Gastroesophageal sphincter (tissue), 4 donors: ENCODE measurements around the gene ADIRF. TPM values are rescaled to one million over a fixed set of nuclear protein-coding genes. Genes with fewer than 3 reads are reported as not detected.
"Not testable (repeated sequence)": the region's sequence is repeated elsewhere in the genome, so short reads cannot be mapped to it uniquely, and the experiment has no call there.

Experiments
- ATAC-seq: fragments of 150-250 bp; one replicate; pipeline ENCODE4 v1.9.1; 2016; ENCODE audit warnings: mild to moderate bottlenecking, moderate library complexity
- H3K27ac ChIP-seq, 4 donors: fragments of 200-600 bp; sonication (generic) in 3 of 4; 1 replicate in 3 of 4; 2 replicates in 1 of 4; pipeline ENCODE4 v1.5.1; 2016 to 2019
- H3K27me3 ChIP-seq: fragments of 200-600 bp; sonication (generic); one replicate; pipeline ENCODE4 v1.5.1; 2019
- H3K36me3 ChIP-seq, 2 donors: fragments of 200-600 bp; sonication (generic); one replicate each; pipeline ENCODE4 v1.5.1; 2019; ENCODE audit warnings: control low read depth in 1 of 2
- H3K4me1 ChIP-seq, 3 donors: fragments of 200-600 bp; sonication (generic); 1 replicate in 2 of 3; 2 replicates in 1 of 3; pipeline ENCODE4 v1.5.1; 2016 to 2019; ENCODE audit warnings: control low read depth in 2 of 3
- H3K4me3 ChIP-seq, 2 donors: fragments of 200-600 bp; sonication (generic); one replicate each; pipeline ENCODE4 v1.5.1; 2019; ENCODE audit warnings: mild to moderate bottlenecking in 1 of 2, moderate library complexity in 1 of 2
- H3K9me3 ChIP-seq, 3 donors: fragments of 200-600 bp; sonication (generic); one replicate each; pipeline ENCODE4 v1.5.1; 2017 to 2019; ENCODE audit warnings: control low read depth in 2 of 3
- EP300 ChIP-seq: sonication (generic); formaldehyde crosslinking; IDR thresholded peaks from one replicate; pipeline ENCODE4 v1.6.1; 2017; ENCODE audit warnings: antibody characterized with exemption, mild to moderate bottlenecking
- POLR2A ChIP-seq, 2 donors: fragments of 450-650 bp; IDR thresholded peaks; one replicate each; pipeline ENCODE4 v1.6.1; 2017; ENCODE audit warnings: antibody characterized with exemption in 2 of 2, mild to moderate bottlenecking in 2 of 2, moderate library complexity in 1 of 2
- POLR2AphosphoS5 ChIP-seq: sonication (generic); formaldehyde crosslinking; IDR thresholded peaks from one replicate; pipeline ENCODE4 v1.6.1; 2017; ENCODE audit warnings: antibody characterized with exemption
- WGBS, 2 donors: methylation state at CpG; one replicate each; pipeline ENCODE4 v1.1.5; 2018; ENCODE audit warnings: low coverage in 1 of 2; 5-methylcytosine and 5-hydroxymethylcytosine counted together
- total RNA-seq, 4 donors: library from RNA; depleted of rRNA; stranded (reverse); fragments of >200 nt; gene quantifications; one replicate each; pipeline ENCODE4 v1.1.0, GENCODE V29; 2016
- TF ChIP-seq, protein P1 (sequence below), 4 experiments: fragments of 200-600 bp in 2 of 4; fragments of 450-650 bp in 2 of 4; sonication (generic) in 1 of 4; IDR thresholded peaks; one replicate each; pipeline ENCODE4 v1.5.1; 2017 to 2019; ENCODE audit warnings: antibody characterized with exemption in 4 of 4, mild to moderate bottlenecking in 2 of 4, moderate library complexity in 2 of 4

The ADIRF gene
- total RNA-seq, 4 donors from 2014 or later: 36.5 to 408 (median 149) TPM

DNA sequence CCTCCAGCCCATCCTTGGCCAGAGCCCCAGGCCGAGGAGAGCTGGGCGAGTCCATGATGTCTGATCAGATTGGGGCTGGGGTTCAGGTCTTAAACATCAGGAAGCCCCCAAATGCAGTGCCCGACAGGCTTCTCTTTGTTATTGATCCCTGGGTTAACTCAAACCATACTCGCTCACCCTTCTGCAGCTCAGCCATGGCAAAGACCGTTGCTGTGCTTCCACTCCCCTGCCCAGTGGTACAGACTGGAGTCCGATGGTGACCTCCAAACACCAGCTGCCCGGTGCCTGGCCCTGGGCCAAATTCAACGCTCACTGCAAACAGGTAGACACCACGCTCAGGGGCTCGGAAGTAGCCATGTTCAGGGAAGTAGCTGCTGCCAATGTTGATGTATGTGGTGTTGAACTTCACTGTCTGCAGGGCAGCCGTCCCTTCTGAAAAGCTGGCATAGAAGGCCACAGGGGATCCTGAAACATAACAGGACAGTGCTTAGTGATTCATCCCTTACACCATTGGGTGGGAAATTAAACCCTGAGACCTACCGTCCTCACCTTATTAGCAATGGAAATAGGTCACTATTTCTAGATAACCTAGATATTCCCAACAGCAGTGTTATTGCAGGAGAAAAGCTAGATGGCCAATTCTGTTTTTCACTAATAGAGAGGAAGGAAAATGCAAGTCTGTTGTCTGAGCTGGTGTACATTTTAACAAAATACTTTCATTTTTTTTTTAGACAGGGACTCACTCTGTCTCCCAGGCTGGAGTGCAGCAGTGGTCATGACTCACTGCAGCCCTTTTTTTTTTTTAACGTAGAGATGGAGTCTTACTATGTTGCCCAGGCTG, 31.4 kb upstream of the ADIRF start:
- WGBS, 2 donors: 23 to 74% methylated on average over 3 to 6 of the region's 13 CpGs

DNA sequence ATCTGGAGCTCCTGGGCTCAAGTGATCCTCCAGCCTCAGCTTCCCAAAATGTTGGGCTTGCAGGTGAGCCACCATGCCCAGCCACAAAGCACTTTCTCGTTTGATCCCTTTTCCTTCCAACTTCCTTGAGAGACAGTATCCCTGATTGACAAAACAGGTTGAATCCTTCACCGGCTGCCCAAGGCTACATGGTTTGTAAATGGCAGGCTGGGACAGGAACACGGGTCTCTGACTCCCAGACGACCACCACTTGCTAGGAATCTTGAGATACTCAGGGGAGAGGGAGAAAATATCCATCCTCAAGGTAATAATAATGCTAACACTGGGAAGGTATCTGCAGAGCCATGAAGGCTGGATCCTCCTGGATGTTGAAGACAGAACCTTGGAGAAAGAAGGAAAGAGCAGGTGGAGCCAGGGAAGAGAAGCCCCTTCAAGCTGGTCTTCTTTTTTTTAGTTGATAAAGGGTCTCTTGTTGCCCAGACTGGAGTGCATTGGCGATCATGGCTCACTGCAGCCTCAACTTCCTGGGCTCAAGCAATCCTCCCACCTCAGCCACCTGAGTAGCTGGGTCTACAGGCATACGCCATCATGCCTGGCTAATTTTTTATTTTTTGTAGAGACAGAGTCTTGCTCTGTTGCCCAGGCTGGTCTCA, 30.7 kb upstream of the ADIRF start:
- H3K9me3 ChIP-seq: no peaks in the 10 kb centered on the region
- H3K4me3 ChIP-seq: no peak overlapping the region
- 66 to 93% methylated on average over 3 to 5 of the region's 6 CpGs for WGBS, 2 donors
- peaks cover 0 to 42% (median 3%) of the 10 kb centered on the region in 3 donors for H3K4me1 ChIP-seq
- no peaks in the 10 kb centered on the region for H3K27me3 ChIP-seq
- TF ChIP-seq, protein P1, sequence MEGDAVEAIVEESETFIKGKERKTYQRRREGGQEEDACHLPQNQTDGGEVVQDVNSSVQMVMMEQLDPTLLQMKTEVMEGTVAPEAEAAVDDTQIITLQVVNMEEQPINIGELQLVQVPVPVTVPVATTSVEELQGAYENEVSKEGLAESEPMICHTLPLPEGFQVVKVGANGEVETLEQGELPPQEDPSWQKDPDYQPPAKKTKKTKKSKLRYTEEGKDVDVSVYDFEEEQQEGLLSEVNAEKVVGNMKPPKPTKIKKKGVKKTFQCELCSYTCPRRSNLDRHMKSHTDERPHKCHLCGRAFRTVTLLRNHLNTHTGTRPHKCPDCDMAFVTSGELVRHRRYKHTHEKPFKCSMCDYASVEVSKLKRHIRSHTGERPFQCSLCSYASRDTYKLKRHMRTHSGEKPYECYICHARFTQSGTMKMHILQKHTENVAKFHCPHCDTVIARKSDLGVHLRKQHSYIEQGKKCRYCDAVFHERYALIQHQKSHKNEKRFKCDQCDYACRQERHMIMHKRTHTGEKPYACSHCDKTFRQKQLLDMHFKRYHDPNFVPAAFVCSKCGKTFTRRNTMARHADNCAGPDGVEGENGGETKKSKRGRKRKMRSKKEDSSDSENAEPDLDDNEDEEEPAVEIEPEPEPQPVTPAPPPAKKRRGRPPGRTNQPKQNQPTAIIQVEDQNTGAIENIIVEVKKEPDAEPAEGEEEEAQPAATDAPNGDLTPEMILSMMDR (IDR thresholded peaks at IDR 0.05): no peak
- TF ChIP-seq POLR2A (IDR thresholded peaks at IDR 0.05): no peak
- TF ChIP-seq EP300: no peak
- TF ChIP-seq POLR2AphosphoS5: no peak
- no peak for ATAC-seq
- H3K27ac ChIP-seq: peak overlapping the region in 1 of 4 donors; percentile 33
- peaks cover 0 to 31% of the 10 kb centered on the region in 2 donors for H3K36me3 ChIP-seq

More for the DNA sequence above, 31.4 kb upstream of the ADIRF start:
- Histone ChIP-seq H3K36me3 (peaks cover 0 to 27% of the 10 kb centered on the region in 2 donors), H3K27me3 (no peaks in the 10 kb centered on the region), H3K9me3 (no peaks in the 10 kb centered on the region), H3K4me3 (no peak overlapping the region), H3K4me1 (peaks cover 0 to 42% (median 3%) of the 10 kb centered on the region in 3 donors), H3K27ac (peak overlapping the region in 3 of 4 donors; percentile 8 to 40 (median 33))
- no peak for ATAC-seq
- TF ChIP-seq, protein P1 (IDR thresholded peaks at IDR 0.05): no peak
- TF ChIP-seq POLR2A (IDR thresholded peaks at IDR 0.05) (no peak), POLR2AphosphoS5 (no peak), EP300 (no peak)

DNA sequence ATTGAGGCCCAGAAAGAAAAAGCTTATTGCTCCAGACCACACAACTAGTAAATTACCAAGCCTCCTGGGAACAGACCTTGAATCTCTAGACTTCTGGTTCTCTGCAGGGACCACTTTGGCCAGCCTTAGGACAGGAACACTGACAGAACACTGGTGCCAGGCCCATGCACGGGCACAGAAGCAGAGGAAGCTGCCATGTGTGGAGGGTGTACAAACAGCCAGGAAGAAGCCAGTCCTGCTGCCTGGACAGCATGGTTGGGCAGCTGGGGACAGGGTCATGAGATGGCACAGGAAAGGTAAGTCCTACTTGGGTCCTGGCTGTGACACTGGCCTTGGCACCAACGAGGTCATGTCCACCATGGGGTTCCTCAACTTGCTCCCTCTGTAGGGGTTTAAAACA, 30.0 kb upstream of the ADIRF start:
- H3K9me3 ChIP-seq: no peaks in the 10 kb centered on the region
- H3K4me3 ChIP-seq: no peak overlapping the region
- TF ChIP-seq EP300 (no peak), POLR2AphosphoS5 (no peak), POLR2A (IDR thresholded peaks at IDR 0.05) (no peak)
- TF ChIP-seq, protein P1 (IDR thresholded peaks at IDR 0.05): no peak
- H3K27ac ChIP-seq: peak overlapping the region in 1 of 4 donors; percentile 1
- H3K36me3 ChIP-seq: peaks cover 0 to 31% of the 10 kb centered on the region in 2 donors
- peaks cover 0 to 41% (median 3%) of the 10 kb centered on the region in 3 donors for H3K4me1 ChIP-seq
- H3K27me3 ChIP-seq: peaks cover under 1% of the 10 kb centered on the region
- no peak for ATAC-seq
- no CpG with 5 or more reads among the region's 2 CpGs for WGBS, 2 donors

DNA sequence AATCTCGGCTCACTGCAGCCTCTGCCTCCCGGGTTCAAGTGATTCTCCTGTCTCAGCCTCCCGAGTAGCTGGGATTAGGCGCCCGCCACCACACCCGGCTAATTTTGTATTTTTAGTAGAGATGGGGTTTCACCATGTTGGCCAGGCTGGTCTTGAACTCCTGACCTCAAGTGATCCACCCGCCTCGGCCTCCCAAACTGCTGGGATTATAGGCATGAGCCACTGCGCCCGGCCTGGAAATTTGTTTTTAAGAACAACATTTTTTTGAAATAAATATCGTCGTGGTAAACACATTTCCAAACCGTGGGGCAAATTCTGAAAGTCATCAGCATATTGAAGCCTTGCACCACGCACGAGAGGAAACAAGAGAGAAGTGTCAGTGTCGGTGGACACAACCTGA, 28.2 kb upstream of the ADIRF start:
- H3K9me3 ChIP-seq, ATAC-seq, H3K27ac ChIP-seq, H3K27me3 ChIP-seq, H3K4me3 ChIP-seq: not testable (repeated sequence)
- peaks cover 0 to 33% of the 10 kb centered on the region in 2 donors for H3K36me3 ChIP-seq
- 80 to 81% methylated on average over 9 to 13 of the region's 16 CpGs for WGBS, 2 donors
- H3K4me1 ChIP-seq: peaks cover 0 to 50% (median 3%) of the 10 kb centered on the region in 3 donors

DNA sequence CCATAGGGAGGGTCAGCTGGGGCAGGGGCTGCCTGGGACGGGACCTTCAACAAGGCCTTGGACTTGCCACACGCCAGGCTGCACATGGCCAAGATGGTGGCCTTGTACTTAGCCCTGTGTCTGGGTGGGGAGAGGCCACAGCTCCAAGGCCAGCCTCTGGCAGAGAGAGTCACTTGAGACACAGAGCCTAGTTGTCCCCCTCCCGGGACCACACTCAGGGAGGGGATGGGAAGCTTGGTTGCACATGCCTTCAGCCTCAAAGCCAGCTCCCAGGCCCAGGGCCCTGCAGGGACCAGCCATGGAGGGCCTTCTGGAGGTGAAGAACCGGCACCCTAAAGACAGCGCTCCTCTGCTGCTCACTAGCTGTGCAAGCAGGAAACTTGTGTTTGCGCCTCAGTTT, 27.6 kb upstream of the ADIRF start:
- Histone ChIP-seq H3K4me1 (peaks cover 0 to 56% (median 3%) of the 10 kb centered on the region in 3 donors), H3K9me3 (no peaks in the 10 kb centered on the region), H3K27me3 (peaks cover 4% of the 10 kb centered on the region), H3K4me3 (no peak overlapping the region), H3K27ac (no peak overlapping the region), H3K36me3 (peaks cover 0 to 33% of the 10 kb centered on the region in 2 donors)
- TF ChIP-seq POLR2AphosphoS5: no peak
- no peak for TF ChIP-seq POLR2A (IDR thresholded peaks at IDR 0.05)
- TF ChIP-seq EP300: no peak
- TF ChIP-seq, protein P1 (IDR thresholded peaks at IDR 0.05): no peak
- no peak for ATAC-seq
- 100% methylated on average over 1 of the region's 6 CpGs; no CpG with 5 or more reads in 1 of the 2 donors for WGBS, 2 donors
